ENCODE results near the gene ARHGAP15. TPM values are rescaled to one million over a fixed set of nuclear protein-coding genes. Genes with fewer than 3 reads are reported as not detected.
"Not testable (repeated sequence)": the region's sequence is repeated elsewhere in the genome, so short reads cannot be mapped to it uniquely, and the experiment has no call there.

Gene ARHGAP15
- total and polyA plus RNA-seq, 2 donors (not counting 1 experiment from before 2014, with no cell fraction given), result 0.07 TPM; not detected in 1

GRCh38 chr2:143088388-143088787, 40.8 kb upstream of the ARHGAP15 start:
- H3K9me3 ChIP-seq (ENCODE audit: control insufficient read depth, insufficient read depth, low read depth, low read length), result no peaks in the 10 kb centered on the region
- no peak overlapping the region for H3K27ac ChIP-seq (ENCODE audit: insufficient read depth, low read length)
- H4K20me1 ChIP-seq (ENCODE audit: control insufficient read depth, extremely low read depth, insufficient read depth, low read length), result no peaks in the 10 kb centered on the region
- no peaks in the 10 kb centered on the region for H3K36me3 ChIP-seq (ENCODE audit: control insufficient read depth, insufficient read depth, low read length)
- no peak overlapping the region for H3K4me3 ChIP-seq (replicated peaks in 1 of 4; ENCODE audit: control extremely low read depth in 1 of 4, insufficient read depth in 1 of 4, low read depth in 3 of 4, low read length in 4 of 4)
- H3K79me2 ChIP-seq (ENCODE audit: control insufficient read depth, insufficient read depth, low read length), result no peaks in the 10 kb centered on the region
- H2AFZ ChIP-seq (ENCODE audit: low read length), result no peak overlapping the region
- H3K27me3 ChIP-seq (ENCODE audit: control insufficient read depth, insufficient read depth, low read length), result no peaks in the 10 kb centered on the region
- TF ChIP-seq EZH2 (IDR thresholded peaks at IDR 0.05; ENCODE audit: low read length, missing control alignments) (no peak), CTCF (conservative IDR thresholded peaks at IDR 0.05 in 1 of 2, IDR thresholded peaks at IDR 0.05 in 1 of 2; ENCODE audit: low read depth in 1 of 2, low read length in 2 of 2) (no peak)
- no peak overlapping the region for H3K9ac ChIP-seq (ENCODE audit: insufficient read depth, low read length)
- peaks cover 2% of the 10 kb centered on the region for H3K4me1 ChIP-seq (ENCODE audit: control insufficient read depth, extremely low read depth, insufficient read depth, low read length)
- H3K4me2 ChIP-seq (ENCODE audit: extremely low read depth, insufficient read depth, low read length), result no peak overlapping the region
- DNase-seq (ENCODE audit: low read depth in 2 of 2), result no peak

GRCh38 chr2:143089520-143089919, 39.7 kb upstream of the ARHGAP15 start:
- not testable (repeated sequence) for H3K9me3 ChIP-seq (ENCODE audit: control insufficient read depth, insufficient read depth, low read depth, low read length); H2AFZ ChIP-seq (ENCODE audit: low read length); H3K36me3 ChIP-seq (ENCODE audit: control insufficient read depth, insufficient read depth, low read length); H3K4me3 ChIP-seq (replicated peaks in 1 of 4; ENCODE audit: control extremely low read depth in 1 of 4, insufficient read depth in 1 of 4, low read depth in 3 of 4, low read length in 4 of 4); H3K27me3 ChIP-seq (ENCODE audit: control insufficient read depth, insufficient read depth, low read length); DNase-seq (ENCODE audit: low read depth in 2 of 2); H3K4me1 ChIP-seq (ENCODE audit: control insufficient read depth, extremely low read depth, insufficient read depth, low read length); H3K27ac ChIP-seq (ENCODE audit: insufficient read depth, low read length); H4K20me1 ChIP-seq (ENCODE audit: control insufficient read depth, extremely low read depth, insufficient read depth, low read length); H3K4me2 ChIP-seq (ENCODE audit: extremely low read depth, insufficient read depth, low read length); H3K79me2 ChIP-seq (ENCODE audit: control insufficient read depth, insufficient read depth, low read length); H3K9ac ChIP-seq (ENCODE audit: insufficient read depth, low read length)

GRCh38 chr2:143110758-143111428, 18.3 kb upstream of the ARHGAP15 start:
- Histone ChIP-seq H2AFZ (ENCODE audit: low read length) (no peak overlapping the region), H3K4me1 (ENCODE audit: control insufficient read depth, extremely low read depth, insufficient read depth, low read length) (no peaks in the 10 kb centered on the region), H3K36me3 (ENCODE audit: control insufficient read depth, insufficient read depth, low read length) (no peaks in the 10 kb centered on the region), H3K9me3 (ENCODE audit: control insufficient read depth, insufficient read depth, low read depth, low read length) (no peaks in the 10 kb centered on the region), H3K9ac (ENCODE audit: insufficient read depth, low read length) (no peak overlapping the region), H4K20me1 (ENCODE audit: control insufficient read depth, extremely low read depth, insufficient read depth, low read length) (no peaks in the 10 kb centered on the region), H3K27me3 (ENCODE audit: control insufficient read depth, insufficient read depth, low read length) (no peaks in the 10 kb centered on the region), H3K4me2 (ENCODE audit: extremely low read depth, insufficient read depth, low read length) (no peak overlapping the region), H3K4me3 (replicated peaks in 1 of 4; ENCODE audit: control extremely low read depth in 1 of 4, insufficient read depth in 1 of 4, low read depth in 3 of 4, low read length in 4 of 4) (no peak overlapping the region), H3K27ac (ENCODE audit: insufficient read depth, low read length) (no peak overlapping the region), H3K79me2 (ENCODE audit: control insufficient read depth, insufficient read depth, low read length) (no peaks in the 10 kb centered on the region)
- DNase-seq (ENCODE audit: low read depth in 2 of 2), result peak; percentile 63 to 78
- TF ChIP-seq EZH2 (IDR thresholded peaks at IDR 0.05; ENCODE audit: low read length, missing control alignments) (no peak), CTCF (conservative IDR thresholded peaks at IDR 0.05 in 1 of 2, IDR thresholded peaks at IDR 0.05 in 1 of 2; ENCODE audit: low read depth in 1 of 2, low read length in 2 of 2) (peak; percentile 56 to 65)

All from fibroblast of lung (primary cell).